Nucleus accumbens (tissue), 56 donors: Measurements from ENCODE around the gene CCSER1.

Source experiments
- DNase-seq, 56 donors: peaks; one replicate each; lab custom pipeline; 2025; lab: John Stamatoyannopoulos, UW

Gene CCSER1

DNA sequence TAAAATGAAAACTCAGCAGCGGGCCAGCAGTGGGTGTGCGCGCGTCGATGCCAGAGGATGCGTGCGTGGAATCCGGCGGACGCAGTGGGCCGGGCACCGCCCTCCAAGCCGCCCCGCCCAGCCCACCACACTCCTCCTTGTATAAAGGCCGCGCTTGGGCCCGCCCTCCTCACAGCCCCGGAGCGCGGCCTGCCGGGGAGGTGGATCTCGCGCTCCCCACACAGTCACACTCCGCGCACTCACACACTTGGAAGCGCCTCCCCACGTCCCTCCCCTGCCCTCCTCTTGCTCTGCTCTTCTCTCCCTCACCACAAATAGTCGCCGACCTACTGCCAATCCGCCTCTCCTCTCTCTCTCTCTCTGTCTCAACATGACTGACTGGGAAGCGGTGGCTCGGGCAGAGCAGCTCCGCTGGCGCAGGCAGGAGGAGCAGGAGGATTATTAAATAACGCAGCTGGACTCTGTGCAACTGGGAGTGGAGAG lies at the start of gene CCSER1:
TSS of gene CCSER1 (plus strand) at position 172 of the 483 bp plus-strand sequence.
- peak in 52 of 56 donors; percentile 1 to 82 (median 44) for DNase-seq

DNA sequence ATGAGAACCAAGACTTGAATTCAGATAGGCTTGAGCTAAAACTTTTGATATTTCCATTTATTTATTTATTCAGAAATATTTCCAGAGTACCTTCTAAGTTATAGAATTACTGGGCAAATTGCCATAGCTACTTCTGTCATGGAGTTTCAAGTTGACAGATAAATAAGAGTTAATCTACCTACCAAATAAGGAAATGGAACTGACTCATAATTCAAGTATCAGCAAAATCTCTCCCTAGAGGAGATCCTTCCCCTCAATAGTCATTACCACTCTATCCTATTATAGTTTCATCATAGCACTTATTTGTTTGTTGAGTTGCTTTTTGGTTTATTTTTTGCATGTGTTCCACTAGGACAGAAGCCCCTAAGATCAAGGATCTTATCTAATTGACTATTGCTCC lies 48.8 kb upstream of the CCSER1 start:
- DNase-seq: no peak

DNA sequence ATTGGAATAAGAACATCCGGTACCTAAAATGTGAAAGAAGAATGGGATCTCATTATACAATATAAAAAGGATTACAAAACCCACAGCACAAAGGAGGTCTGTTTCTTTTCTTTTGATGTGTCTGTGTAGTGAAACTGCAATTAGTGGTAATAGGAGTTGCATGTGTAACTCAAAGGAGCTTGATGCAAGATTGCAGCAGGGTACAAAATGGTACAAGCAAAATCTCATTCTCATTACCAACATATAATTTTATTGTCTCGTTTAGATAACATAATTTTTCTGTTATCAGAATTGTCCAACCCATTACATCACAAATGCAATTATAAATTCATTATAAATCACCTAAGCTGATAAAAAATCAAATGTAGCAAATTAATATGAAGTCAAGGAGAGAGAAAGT lies 47.1 kb upstream of the CCSER1 start:
- no peak for DNase-seq

DNA sequence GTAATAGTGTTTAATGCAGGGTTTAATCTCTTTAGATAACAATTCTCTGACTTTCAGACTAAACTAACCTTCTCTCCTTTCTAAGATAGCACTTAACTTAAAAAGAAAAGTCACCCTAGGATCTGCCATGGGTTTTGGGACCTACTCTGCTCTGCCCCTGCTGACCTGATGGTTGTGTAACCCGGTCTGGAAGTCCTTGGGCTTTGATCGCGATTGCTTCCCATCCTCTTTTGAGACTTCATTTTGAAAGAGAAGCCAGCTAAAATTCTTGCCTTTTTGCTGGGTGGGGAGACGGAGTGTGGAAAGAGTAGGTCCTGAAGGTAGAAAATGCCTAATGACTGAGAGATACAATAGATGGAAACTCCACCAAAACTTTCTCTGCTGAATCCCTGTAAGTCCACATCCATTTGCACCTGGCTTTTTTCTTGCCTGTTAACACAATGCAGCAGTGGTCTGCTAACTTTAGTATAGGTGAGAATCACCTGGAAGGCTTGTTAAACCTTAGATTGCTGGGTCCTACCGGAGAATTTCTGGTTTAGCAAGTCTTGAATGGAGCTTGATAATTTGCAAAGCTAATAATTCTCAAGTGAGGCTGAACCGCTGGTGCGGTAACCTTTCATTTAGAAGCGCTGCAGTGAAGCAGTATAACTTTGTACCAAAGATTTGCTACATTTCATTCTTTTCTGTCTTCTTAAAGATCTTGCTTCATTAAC lies 45.6 kb upstream of the CCSER1 start:
- DNase-seq: no peak

DNA sequence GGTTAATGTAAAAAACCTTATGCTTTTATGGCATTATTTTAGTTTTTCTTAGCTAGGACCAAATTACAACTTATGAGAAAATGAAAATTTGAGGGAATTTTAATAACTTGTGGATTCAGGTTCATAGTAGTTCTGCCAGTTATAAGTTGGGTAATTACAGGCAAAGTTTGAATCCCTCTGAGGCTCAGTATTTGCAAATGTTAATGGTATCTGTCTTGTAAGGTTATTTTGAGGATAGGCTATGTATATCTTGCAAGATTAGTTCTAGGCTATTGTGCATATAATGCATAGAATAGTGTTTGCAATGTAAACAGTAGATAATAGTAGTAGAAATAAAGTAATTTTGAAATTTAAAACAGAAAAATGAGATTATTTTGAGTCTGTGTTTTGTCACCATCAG lies 44.7 kb upstream of the CCSER1 start:
- DNase-seq: no peak

DNA sequence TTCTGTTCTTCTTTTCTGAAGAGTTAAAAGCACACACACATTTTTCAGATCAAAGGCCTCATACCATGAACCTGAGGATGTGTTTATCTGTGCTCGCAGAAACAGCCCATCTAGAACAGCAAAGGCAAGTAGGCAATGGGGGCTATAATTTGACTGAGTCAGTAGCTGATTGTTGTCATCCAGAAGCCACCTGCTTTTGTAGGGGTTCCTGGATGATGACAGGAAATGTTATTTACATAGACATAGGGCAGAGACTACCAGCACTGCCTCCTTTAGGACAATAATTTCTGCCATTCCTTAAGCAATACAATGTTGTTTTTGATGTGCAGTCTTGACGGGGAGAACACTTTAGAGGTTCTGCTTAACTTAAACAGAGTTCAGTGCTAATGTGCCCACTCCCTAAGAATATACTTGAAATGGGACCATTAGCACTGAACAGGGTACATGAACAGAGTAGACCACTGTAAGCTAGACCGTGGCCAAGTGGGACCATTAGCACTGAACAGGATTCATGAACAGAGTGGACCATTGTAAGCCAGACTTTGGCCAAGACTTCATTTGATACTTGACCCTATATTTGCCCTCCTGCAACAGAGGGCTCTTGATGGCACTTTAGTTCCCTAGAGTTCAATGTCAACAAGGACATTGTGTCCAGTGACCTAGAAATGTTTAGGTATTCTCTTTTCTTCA lies 42.8 kb upstream of the CCSER1 start:
- DNase-seq: no peak

DNA sequence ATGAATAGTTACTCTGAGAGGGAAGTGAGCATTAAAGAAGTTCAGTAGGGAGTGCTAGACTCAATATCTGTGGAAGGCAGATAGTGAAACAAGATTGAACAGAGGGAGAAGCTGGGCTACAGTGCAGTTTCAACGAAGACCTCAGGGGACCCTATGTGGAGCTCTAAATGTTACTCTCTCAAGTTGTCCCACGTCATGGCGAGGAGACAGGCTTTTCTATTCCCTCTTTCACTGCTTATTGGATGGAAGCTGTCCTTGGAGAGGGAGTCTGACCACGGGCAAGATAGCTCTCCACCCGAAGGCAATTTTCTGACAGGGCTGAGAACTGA lies 42.3 kb upstream of the CCSER1 start:
- DNase-seq: no peak

DNA sequence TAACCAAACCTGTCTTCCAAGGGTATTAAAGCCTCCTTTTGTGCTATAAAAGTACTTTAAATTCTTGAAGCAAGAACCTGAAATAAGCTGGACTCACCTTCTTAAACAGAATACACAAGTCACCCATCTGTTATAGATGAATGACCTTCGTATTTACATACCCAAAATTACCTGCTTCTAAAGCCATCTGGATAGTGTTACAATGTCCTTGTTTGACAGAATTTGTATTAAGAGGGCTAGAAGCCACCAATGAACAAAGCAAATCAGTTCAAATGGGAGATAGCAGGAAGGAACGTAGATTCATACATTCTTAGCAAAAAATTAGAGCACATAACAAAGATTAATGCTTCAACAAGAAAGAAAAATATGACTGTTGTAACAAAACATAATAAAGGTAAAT lies 33.7 kb upstream of the CCSER1 start:
- DNase-seq: no peak

DNA sequence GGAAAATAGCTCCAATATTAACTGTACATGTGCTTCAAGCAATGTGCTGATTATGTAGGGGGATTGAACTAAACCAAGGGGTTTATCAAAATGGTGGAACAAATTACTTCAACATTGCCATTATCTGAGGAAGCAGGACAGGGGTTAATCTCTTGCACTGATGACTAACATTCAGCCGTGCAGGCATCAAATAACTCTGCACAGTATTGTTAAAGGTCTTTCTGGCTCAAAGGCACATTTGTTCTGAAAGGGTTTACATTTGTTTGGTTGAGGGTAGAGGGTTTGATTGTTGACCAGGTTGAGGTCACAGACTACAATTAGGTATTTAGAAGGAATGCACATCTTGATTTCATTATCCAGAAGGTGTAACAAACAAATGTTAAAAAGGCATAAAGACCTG lies 32.2 kb upstream of the CCSER1 start:
- DNase-seq: no peak

DNA sequence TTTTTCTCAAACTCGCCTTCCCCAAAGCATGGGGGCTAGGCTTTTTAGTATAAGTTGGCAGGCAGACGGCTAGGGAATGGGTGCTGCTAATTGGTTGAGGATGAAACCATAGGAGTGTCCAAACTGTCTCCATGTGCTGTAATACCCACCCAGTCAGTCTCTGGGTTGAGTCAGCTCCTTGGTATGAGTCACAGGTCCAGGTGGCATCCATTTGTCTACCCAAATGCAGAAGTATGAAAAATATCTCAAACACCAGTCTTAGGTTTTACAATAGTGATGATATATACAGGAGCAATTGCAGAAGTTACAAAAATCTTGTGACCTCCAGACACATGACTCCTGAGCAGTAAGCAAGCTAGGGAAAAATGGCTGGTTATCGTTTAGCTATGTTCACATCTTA lies 27.4 kb upstream of the CCSER1 start:
- no peak for DNase-seq

DNA sequence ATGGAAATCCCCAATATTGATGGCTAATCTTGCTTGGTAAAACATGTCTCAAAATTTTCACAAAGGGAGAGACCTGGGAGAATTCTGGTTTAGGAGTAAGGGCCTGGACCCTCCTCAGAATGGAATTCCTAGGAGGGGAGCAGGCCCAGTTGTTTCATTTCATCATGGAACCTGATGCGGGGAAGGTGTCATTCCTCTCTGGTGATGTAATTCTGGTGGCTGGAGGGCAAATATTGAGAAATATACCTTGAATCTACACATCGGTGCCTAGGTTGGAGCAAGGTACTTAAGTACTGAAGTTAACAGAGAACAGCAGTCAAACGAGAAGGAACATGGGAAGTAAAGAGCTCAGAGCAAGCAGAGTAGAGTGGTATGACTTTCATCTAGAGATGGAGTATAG lies 23.2 kb upstream of the CCSER1 start:
- no peak for DNase-seq

DNA sequence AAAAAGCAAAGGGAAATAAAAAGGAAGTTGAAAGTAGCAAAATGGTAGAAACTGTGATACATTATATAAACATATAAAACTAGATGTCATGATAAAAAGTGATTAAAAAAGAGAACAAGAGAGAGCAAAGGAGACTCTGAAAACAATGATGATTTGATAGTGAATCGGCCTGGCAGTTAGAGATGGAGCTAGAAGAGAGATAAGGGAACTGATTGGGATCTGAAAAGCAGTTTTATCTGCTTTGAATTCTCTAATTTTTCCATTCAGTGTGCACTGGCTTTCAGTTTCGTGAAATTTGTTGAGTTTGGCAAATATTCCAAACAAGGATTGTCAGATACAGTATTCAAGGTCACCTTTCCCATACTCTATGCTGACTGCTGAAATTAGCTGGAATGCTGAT lies 21.9 kb upstream of the CCSER1 start:
- DNase-seq: no peak

DNA sequence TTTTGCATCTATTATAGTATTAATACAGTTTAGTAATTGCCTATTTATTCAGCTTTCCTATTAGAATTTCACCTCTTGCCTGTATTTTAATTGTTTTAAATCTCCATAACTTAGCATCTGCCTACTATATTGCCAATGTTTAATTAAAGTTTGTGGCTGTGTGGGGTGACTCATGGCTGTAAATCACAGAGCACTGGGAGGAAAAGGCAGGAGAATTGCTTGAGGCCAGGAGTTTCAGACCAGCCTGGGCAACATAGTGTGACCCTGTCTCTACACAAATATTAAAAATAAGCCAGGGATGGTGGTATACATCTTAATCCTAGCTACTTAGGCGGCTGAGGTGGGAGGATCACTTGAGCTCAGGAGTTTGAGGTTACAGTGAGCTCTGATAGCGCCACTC lies 14.5 kb upstream of the CCSER1 start:
- DNase-seq: no peak

DNA sequence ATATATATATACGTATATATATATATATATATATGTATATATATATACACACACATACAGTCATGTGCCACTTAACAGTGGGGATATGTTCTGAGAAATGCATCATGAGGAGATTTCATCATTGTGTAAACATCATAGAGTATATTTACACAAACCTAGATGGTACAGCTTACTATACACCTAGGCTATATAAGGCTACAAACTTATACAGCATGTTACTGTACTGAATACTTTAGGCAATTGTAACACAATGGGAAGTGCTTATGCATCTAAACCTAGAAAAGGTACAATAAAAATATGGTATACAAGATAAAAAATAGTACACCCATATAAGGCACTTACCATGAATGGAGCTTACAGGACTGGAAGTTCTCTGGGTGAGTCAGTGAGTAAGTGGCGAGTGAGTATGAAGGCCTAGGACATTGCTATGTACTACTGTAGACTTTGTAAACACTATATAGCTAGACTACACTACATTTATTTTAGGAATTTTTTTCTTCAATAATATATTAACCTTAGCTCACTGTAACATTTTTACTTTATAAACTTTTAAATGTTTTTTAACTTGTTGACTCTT lies 13.2 kb upstream of the CCSER1 start:
- DNase-seq: no peak

DNA sequence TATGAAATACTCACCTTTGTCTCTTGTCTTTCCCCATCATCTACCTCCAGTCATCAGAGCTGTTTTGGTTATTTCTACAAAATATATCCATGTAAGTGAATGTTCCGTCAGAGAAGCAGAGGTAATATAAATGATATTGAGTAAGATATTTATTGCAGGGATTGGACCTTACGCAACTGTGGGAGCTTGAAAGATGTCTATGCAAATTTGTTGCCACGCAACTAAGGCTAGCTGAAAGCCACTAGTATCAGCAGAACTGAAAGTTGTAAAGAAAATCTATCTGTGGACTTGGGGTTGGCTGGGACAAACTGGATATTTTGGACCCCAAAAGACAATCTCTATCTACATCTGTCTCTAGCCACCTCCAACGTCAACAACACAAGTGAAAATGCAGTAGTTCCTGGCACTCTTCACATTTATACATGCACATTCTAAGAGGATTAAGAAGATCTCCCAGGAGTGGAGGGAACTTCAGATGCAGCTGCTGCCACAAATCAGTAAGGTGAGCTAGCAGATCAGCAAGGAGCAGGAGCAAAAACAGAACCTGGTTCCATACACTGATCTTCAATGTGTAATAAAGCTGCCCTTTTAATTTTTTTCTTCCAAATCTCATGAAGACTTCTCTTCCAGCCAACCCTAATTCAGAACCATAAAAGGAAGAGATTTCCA lies 8.5 kb upstream of the CCSER1 start:
- no peak for DNase-seq

DNA sequence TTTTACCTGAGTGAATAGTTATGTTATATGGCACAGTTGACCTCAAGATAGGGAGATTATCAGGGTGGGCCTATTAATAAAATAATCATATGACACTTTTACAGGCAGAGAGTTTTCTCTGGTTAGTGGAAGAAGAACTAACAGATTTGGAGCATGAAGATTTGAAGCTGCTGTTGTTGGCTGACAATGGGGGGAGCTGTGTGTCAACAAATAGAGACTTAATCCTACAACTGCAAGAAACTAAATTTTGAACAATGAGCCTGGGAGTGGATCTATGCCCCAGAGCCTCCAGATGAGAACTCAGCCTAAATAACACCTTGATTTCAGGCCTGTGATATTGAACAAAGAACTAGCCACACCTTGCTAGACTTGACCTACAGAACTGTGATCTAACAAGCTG lies 7.2 kb upstream of the CCSER1 start:
- DNase-seq: no peak

DNA sequence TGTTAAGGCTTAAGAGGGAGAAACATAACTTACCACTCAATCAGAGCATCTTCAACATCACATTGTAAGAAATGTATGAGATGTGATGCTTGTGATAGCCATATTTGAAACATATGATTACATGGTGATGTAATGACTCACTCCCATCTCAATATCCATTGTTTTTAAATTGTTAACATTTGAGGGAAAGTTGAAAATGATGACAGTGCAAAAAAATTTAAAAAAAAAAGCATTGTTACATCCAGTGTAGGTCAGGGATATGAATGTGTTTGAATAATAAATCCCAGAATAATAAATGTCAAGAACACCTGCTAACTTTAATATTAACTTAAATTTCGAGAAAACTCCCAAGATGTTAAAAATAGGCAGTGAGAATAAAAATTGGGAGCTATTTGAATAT lies 6.4 kb upstream of the CCSER1 start:
- no peak for DNase-seq

DNA sequence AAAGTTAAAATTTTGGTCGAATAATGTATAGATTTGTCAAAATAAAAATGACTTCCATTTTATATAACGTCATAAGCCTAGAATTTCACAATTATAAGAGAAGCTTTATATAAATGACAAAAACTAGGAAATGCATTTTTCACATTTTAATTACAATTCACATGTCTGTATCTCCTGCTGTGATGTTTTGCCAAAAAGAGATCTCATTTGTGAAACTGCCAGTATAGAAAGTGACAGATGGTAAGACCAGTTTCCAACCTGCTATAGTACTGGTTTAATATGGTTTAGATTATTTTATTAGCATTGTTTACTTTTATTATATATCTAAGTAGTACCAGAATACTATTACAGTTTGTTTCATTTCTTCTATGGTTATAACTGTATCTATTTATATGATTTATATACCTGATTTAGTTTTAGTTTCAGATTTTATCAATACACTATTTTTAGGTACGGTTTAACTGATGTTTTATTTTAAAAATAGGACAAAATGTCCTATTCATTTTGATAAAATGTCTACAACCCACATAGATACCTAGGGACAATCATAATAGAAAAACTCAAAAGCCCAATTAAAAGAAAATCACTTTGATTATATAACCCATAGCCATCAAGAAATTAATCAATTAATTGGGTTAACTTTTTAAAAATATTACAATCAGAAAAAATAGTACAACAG lies 5.4 kb upstream of the CCSER1 start:
- no peak for DNase-seq

DNA sequence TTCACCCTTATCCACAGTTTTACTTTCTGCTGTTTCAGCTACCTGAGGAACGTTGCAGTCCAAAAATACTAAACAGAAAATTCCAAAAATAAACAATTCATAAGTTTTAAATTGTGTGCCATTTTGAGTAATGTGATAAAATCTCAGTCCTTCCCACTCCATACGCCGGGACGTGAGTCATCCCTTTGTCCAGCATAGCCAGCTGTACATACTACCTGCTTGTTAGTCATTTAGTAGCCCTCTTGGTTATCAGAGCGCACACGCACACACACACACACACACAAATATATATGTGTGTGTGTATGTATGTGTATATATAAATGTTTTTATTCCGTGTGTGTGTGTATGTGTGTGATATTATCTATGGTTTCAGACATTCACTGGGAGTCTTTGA lies 4.8 kb upstream of the CCSER1 start:
- no peak for DNase-seq

DNA sequence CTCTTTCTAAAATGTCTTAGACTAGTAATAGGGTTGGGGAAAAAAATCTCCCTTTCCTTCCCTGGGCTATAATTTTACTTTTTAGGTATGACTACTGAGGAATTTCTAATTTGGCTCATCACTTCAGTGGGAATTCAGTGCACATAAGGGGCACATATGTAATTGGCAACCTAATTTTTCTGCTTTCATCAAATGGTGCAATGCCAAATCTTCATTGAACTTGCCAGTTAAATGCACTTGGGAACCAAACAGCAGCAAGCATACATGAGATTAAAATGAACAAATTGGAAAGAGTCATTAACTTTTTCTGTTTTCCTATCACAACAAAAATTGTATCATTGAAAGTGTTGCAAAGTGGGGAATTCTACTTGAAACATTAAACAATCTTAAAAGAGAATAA lies 2.9 kb upstream of the CCSER1 start:
- DNase-seq: no peak

DNA sequence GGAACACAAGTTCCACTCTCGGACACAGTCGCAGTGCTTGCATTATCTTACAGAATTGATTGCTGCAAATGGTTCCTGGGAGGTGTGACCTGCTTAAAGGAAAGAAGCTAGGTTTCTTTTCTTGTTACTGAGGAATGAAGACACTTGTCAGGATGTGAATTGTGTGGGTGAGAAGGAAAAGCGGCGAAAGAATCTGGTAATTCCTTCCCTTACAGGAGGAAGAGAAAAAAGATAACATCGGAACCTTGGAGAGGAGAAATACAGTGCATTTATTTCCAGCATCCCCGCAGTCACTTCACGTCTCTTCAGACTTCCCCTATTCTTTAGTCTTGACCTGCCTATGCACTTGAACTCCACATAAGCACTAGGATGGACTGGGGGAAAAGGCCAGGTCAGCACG lies 389 bp upstream of the CCSER1 start:
- DNase-seq: peak in 3 of 56 donors; percentile 18 to 39 (median 18)
